Thymus (tissue), 11 donors: ENCODE results near the gene PEX7. TPM values are rescaled to one million over a fixed set of nuclear protein-coding genes. Genes with fewer than 3 reads are reported as not detected.

ENCODE experiments used
- DNase-seq, 9 donors: peaks; one replicate each; pipeline ENCODE4 v3.0.0-alpha.2; 2013; ENCODE audit warnings: low spot score in 9 of 9, low read depth in 6 of 9, missing footprints in 1 of 9
- H3K27ac ChIP-seq, 2 donors: one replicate each; pipeline ENCODE4 v1.5.1; 2013; ENCODE audit warnings: control low read depth in 1 of 2, low read depth in 1 of 2, low read length in 1 of 2, mild to moderate bottlenecking in 1 of 2, moderate library complexity in 1 of 2
- H3K27me3 ChIP-seq, 2 donors: one replicate each; pipeline ENCODE4 v1.5.1; 2013; ENCODE audit warnings: low read length in 1 of 2; ENCODE audit not compliant: control insufficient read depth in 2 of 2, insufficient read depth in 1 of 2
- H3K36me3 ChIP-seq, 2 donors: one replicate each; pipeline ENCODE4 v1.5.1; 2013; ENCODE audit warnings: low read length in 1 of 2, mild to moderate bottlenecking in 1 of 2, moderate library complexity in 1 of 2; ENCODE audit not compliant: control insufficient read depth in 2 of 2, insufficient read depth in 2 of 2
- H3K4me1 ChIP-seq, 2 donors: one replicate each; pipeline ENCODE4 v1.5.1; 2013; ENCODE audit warnings: low read length in 2 of 2; ENCODE audit not compliant: control insufficient read depth in 2 of 2, insufficient read depth in 2 of 2
- H3K4me3 ChIP-seq, 2 donors: one replicate each; pipeline ENCODE4 v1.5.1; 2013; ENCODE audit warnings: low read length in 2 of 2, control low read depth in 1 of 2, mild to moderate bottlenecking in 1 of 2
- H3K9me3 ChIP-seq, 2 donors: one replicate each; pipeline ENCODE4 v1.5.1; 2013; ENCODE audit warnings: low read length in 1 of 2, mild to moderate bottlenecking in 1 of 2; ENCODE audit not compliant: control insufficient read depth in 2 of 2, insufficient read depth in 1 of 2
- WGBS: extraction: QIAGEN DNeasy Blood & Tissue Kit; methylation state at CpG from one replicate; pipeline ENCODE4 v1.1.7; 2013; 5-methylcytosine and 5-hydroxymethylcytosine counted together
- polyA plus RNA-seq: library from polyadenylated mRNA; stranded (reverse); fragments of 200-250 nt; gene quantifications from one replicate; pipeline ENCODE4 v1.2.3, GENCODE V29; 2013
- total RNA-seq: library from RNA; stranded (reverse); fragments of 120-200 nt; gene quantifications from one replicate; pipeline ENCODE4 v1.2.4, GENCODE V29; 2013
- donor health status: healthy.

PEX7 gene
- total and polyA plus RNA-seq, 2 donors: 7.4 to 8.4 TPM

DNA sequence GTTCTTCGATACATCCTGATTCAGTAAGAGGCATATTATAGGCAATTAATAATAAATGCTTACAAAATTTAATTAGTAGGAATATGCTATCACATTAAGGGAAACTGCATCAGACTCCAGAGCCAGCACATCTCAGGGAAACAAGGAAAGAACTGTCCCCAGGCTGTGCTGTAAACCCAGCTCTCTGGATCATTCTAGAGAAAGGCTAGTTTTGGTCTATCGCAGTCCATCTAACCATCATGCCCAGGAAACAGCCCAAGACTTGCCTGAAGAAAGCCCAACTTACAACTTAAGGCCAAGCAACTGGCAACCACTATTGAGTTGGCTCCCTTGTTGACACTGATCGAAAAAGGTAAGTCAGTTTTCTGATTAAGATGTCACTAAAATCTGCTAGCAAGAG, 41.4 kb upstream of the PEX7 start:
- H3K9me3 ChIP-seq: no peaks in the 10 kb centered on the region
- H3K36me3 ChIP-seq: no peaks in the 10 kb centered on the region
- H3K27me3 ChIP-seq: no peaks in the 10 kb centered on the region
- no peak overlapping the region for H3K4me3 ChIP-seq
- 98% methylated on average over 3 of the region's 3 CpGs for WGBS
- H3K27ac ChIP-seq: no peak overlapping the region
- H3K4me1 ChIP-seq: peaks cover 15 to 24% of the 10 kb centered on the region in 2 donors
- no peak for DNase-seq

DNA sequence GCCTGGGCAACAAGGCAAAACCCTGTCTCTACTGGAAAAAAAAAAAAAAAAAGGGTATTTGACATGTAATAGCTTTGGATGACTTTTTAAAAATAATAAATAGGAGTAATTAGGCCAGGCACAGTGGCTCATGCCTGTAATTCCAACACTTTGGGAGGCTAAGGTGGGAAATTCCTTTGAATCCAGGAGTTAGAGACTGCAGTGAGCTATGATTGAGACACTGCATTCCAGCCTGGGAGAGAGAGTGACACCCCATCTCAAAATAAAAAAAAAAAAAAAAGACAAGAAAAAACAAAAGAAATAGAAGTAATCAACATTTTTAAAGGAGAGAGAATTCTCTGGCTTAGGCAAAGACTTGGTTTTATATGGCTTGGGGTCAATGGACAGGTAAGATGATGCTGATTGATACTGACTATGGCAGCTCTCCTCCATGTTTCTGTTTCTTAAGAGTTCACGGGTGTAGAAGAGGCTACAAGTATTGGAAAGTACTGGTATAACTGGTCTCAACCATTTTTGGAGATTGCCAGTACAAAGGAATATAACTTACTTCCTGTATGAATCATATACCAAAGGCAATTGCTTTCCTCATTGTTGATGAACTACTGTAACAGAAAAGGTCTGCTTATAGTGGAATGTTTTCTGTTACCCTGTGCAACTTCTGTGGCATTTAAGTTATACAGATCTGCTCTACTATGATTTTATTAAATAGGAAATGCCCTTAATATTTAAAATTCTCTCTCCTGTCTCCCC, 40.2 kb upstream of the PEX7 start:
- DNase-seq: no peak
- no peaks in the 10 kb centered on the region for H3K36me3 ChIP-seq
- H3K4me3 ChIP-seq: no peak overlapping the region
- no peaks in the 10 kb centered on the region for H3K9me3 ChIP-seq
- H3K4me1 ChIP-seq: peaks cover 15 to 24% of the 10 kb centered on the region in 2 donors
- WGBS: 95% methylated on average over 1 of the region's 1 CpG
- no peaks in the 10 kb centered on the region for H3K27me3 ChIP-seq
- H3K27ac ChIP-seq: no peak overlapping the region

- H3K27ac ChIP-seq: no peak overlapping the region
- WGBS: 98% methylated on average over 6 of the region's 6 CpGs
- no peaks in the 10 kb centered on the region for H3K36me3 ChIP-seq
- H3K9me3 ChIP-seq: no peaks in the 10 kb centered on the region
- no peak overlapping the region for H3K4me3 ChIP-seq
- H3K4me1 ChIP-seq: peaks cover 17 to 28% of the 10 kb centered on the region in 2 donors
- H3K27me3 ChIP-seq: no peaks in the 10 kb centered on the region
- no peak for DNase-seq
Measured at GRCh38 chr6:136783021-136783420, 39.4 kb upstream of the PEX7 start.

DNA sequence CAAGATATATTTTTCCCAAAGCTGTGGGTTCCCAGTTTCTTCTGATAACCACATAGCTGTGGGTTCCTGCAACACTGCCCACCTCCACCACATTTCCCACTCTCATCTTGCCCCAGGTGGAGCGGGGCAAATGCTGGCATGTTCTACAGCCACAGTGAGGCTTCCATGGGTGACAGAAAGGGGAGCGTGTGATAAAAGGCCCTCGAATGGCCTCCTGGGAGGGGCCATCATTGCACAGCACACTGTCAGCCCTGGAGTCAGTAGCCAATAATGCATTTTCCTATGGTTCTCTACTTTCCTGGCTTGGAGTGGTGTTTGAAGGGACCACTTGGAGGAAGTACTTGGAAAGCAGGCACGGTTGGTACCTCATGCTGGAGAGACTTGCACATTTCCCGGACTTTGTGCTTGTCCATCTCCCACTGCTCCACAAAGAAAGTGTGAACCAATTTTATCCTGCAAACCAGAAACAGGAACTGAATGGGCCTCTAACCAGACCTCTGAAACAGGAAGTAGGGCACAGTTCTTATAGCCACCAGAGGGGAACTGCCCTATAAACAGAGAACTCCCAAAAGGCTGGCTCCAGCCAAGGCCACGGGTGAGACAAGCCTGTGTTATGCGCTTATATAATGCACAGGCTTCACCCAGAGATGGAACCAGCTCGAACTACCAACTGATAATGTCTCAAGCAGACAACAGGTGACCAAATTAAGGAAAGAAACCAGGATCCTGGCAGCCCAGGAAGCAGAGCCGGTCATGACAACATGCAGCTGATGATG, 38.7 kb upstream of the PEX7 start:
- Histone ChIP-seq H3K4me3 (peak overlapping the region; percentile 24 to 34), H3K27ac (peak overlapping the region in 1 of 2 donors; percentile 12), H3K9me3 (no peaks in the 10 kb centered on the region), H3K4me1 (peaks cover 17 to 28% of the 10 kb centered on the region in 2 donors), H3K36me3 (no peaks in the 10 kb centered on the region), H3K27me3 (no peaks in the 10 kb centered on the region)
- WGBS: 31% methylated on average over 9 of the region's 9 CpGs
- DNase-seq: peak in 3 of 9 donors; percentile 16 to 66 (median 41)

DNA sequence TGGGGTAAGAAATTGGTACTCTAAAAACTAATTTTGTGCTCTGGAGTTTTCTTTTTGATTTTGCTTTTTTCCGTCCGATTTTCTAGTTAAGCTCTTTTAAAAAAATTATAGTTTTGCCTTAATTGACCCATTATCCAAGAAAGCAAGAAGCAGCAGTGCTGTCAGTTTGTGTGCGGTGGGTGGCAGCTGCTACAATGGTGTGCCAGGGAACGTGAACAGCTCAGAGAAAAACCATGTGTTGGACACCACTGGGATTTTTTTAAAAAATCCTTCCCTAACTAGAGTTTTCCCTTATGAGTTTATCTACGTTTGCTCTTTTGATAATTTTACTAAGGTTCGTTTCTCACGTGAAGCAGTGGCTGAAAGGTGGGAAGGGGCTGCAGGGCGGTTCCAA, 38.1 kb upstream of the PEX7 start:
- Histone ChIP-seq H3K4me1 (peaks cover 17 to 28% of the 10 kb centered on the region in 2 donors), H3K4me3 (peak overlapping the region; percentile 24 to 34), H3K27me3 (no peaks in the 10 kb centered on the region), H3K27ac (peak overlapping the region in 1 of 2 donors; percentile 12), H3K9me3 (no peaks in the 10 kb centered on the region), H3K36me3 (no peaks in the 10 kb centered on the region)
- no peak for DNase-seq
- WGBS: 62% methylated on average over 8 of the region's 8 CpGs

DNA sequence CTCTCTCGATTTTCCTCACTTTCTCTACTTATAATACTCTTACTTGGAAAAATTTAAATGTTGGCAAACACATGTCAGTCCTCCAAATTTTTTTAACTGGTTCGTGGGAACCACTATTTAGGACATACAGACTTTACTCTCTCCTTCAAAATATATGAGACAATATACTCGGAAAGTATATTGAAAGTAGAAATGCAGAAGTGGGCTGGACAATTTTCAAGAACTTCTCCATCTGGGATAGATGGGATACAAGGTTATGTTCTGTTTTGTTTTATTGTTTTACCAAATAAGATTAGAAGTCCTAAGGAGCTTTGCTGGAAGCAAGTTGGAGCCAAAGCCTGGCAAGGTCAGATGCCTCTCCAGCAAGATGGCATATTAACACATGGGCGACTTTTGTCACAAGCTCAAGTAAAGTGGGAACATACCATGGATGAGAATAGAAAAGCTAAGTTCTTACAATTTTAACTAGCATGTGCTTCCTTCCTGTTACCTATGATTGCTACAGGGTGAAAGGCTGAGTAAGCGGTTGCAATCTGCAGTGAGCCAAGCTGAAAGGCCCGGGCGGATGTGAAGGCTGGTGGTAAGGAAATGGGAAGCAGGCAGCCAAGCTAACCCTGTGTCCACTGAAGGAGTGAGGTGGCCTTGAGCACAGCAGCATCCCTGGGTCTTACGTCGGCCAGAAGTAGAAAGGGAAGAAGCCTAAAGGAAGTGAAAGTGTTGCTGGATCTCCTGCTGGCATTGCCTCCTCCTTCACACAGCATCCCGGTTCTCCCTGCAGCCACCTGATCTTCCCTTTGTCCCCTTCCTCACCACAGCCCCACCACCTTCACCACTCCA, 37.3 kb upstream of the PEX7 start:
- Histone ChIP-seq H3K4me3 (peak overlapping the region in 1 of 2 donors; percentile 24), H3K27ac (peak overlapping the region; percentile 12 to 15), H3K36me3 (no peaks in the 10 kb centered on the region), H3K9me3 (no peaks in the 10 kb centered on the region), H3K4me1 (peaks cover 17 to 26% of the 10 kb centered on the region in 2 donors), H3K27me3 (no peaks in the 10 kb centered on the region)
- 26% methylated on average over 10 of the region's 10 CpGs for WGBS
- DNase-seq: peak in 3 of 9 donors; percentile 43 to 74 (median 64)

GRCh38 chr6:136786658-136787057, 35.7 kb upstream of the PEX7 start:
- H3K9me3 ChIP-seq: no peaks in the 10 kb centered on the region
- 96% methylated on average over 6 of the region's 6 CpGs for WGBS
- DNase-seq: no peak
- H3K27ac ChIP-seq: no peak overlapping the region
- peaks cover 17 to 33% of the 10 kb centered on the region in 2 donors for H3K4me1 ChIP-seq
- H3K27me3 ChIP-seq: peaks cover 0 to 5% of the 10 kb centered on the region in 2 donors
- no peak overlapping the region for H3K4me3 ChIP-seq
- no peaks in the 10 kb centered on the region for H3K36me3 ChIP-seq

- 95% methylated on average over 4 of the region's 4 CpGs for WGBS
- Histone ChIP-seq H3K27me3 (peaks cover 0 to 6% of the 10 kb centered on the region in 2 donors), H3K9me3 (no peaks in the 10 kb centered on the region), H3K4me1 (peaks cover 20 to 34% of the 10 kb centered on the region in 2 donors), H3K36me3 (no peaks in the 10 kb centered on the region), H3K4me3 (no peak overlapping the region), H3K27ac (peak overlapping the region in 1 of 2 donors; percentile 27)
- no peak for DNase-seq
Measured at GRCh38 chr6:136787726-136788068, 34.7 kb upstream of the PEX7 start.
